CD1c-positive myeloid dendritic cell (primary cell): ENCODE data around the gene SMARCB1.

ENCODE experiments used
- DNase-seq: peaks from one replicate; pipeline ENCODE4 v3.0.0-alpha.2; 2016; ENCODE audit errors: extremely low spot score

Gene SMARCB1

GRCh38 chr22:23831781-23832180 lies 45.0 kb downstream of the SMARCB1 start:
- DNase-seq: no peak

DNA sequence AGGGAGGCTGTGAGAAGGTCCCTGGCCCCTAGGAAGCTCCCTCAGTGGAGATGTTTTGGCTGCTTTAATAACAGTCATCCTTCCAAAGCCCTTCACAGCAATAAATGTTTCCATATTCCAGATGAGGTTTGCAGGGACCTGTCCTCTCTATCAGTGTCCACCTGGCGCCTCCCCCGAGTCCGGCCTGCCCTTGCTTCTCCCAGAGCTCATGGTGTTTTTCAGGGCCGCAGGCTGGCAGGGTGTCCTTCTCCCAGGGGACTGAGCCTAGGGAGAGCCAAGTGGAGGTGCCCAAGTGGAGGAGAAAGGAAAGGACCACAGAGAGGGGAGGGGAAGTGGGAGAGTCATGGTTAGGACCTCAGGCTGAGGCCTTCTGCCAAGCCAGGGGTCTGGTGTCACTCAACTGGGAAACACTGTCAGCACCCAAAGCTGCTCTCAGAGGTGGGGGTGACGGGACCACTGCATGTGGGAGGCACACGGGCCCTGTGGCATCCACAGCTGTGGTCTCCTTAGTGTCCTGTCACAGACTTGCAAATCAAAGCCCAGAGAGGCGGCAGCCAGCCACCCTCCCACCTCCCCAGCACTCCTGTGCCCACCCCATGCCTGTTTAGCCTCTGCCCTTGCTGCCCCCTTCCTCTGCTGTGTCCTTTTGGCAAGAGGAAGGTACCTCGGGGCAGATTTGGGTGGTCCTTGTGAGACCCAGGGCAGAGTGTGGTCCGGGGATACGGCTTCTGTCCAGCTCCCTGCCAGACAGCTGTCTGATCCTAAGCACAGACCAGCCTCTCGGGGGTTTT lies 45.7 kb downstream of the SMARCB1 start:
- DNase-seq: no peak

- no peak for DNase-seq
These were observed 46.4 kb downstream of the SMARCB1 start for GRCh38 chr22:23833017-23833751.

GRCh38 chr22:23833911-23834317 lies 47.1 kb downstream of the SMARCB1 start:
- no peak for DNase-seq

DNA sequence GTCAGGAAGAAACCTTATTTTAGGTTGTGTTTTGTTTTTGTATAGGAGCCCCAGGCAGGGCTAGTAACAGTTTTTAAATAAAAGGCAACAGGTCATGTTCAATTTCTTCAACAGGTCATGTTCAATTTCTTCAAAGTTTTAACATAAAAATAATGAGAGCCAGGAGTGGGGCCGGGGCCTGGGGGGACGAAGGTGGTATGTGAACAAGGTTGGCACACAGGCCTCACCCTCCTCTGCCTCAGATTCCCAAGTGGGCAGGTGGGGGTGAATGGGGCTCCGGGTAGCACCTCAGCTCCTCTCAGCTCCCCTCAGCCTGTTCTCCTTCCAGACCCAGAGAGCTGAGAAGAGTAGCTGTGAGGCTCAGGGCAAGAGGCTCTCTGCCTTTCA lies 47.6 kb downstream of the SMARCB1 start:
- DNase-seq: no peak

DNA sequence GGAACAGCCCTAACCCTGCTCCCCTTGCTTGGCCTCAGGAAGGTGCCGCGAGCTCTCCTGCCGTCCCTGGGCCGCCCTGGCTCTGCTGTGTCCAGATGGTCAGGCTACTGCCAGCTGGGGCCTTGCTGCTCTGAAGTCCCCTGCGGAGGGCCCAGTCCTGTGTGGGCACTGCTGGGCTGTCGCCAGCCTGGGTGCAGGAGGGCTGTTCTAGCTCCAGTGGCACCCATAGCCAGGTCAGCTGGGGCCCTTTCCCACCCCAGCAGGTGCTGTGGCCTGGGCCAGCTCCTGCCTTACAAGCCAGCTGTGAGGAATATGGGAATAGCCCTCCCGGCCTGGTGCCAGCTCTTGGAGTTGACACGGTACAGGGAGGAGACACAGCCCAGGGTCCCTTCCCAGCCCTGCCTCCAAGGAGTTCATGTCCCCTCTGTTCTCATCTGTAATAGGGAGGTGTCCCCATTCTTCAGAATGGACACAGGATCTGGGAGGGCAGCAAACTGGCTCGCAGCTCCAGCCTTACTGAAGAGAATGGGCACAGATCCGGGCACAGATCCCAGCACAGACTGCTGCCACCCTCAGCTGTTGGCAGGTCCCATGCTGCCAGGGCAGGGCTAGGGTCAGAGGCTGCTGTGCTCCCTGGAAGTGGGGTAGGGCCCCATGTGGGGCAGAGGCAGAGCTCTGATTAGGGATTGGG lies 48.2 kb downstream of the SMARCB1 start:
- DNase-seq: no peak

GRCh38 chr22:23835484-23836144 lies 48.8 kb downstream of the SMARCB1 start:
- DNase-seq: no peak

GRCh38 chr22:23836281-23836680 lies 49.5 kb downstream of the SMARCB1 start:
- no peak for DNase-seq

DNA sequence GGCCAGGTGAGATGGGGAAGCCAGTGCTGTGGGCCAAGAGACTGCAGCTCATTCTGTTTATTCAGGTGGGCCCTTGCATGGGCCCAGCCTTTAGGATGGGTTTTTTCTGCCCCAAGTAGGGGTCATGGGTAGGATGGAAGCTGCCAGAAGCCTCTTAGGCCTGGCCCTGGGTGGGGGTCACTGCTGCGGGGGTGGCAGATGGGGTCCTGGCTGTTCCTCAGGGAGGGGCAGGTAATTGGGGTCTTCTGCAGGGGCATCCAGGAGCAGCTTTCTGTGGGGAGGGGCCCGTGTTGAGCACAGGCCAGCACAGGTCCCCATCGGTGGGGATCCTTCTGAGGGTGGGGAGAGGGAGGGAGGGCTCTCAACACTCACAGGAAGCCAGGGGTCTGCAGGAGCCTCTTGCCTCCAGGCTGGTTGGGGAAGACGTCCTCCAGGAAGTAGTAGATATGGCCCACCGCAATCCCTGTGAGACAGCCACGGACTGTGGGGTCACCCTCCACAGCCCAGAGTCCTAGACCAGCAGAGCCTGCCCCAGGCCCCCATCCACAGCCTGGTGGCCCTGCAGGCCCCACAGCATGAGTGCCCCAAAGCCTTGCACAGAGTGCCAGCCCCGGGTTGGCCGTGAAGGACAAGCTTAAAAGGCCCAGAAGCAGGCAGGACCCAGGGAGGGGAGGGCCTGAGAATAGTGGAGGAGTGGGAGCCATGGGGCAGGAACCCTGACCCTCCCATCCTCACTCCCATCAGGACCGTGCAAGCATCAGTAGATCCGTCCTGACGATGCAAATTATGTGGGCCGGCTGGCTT lies 50.1 kb downstream of the SMARCB1 start:
- no peak for DNase-seq

GRCh38 chr22:23837496-23837859 lies 50.7 kb downstream of the SMARCB1 start:
- no peak for DNase-seq

- DNase-seq: peak; percentile 53
These were observed 51.3 kb downstream of the SMARCB1 start for GRCh38 chr22:23837911-23838680.

DNA sequence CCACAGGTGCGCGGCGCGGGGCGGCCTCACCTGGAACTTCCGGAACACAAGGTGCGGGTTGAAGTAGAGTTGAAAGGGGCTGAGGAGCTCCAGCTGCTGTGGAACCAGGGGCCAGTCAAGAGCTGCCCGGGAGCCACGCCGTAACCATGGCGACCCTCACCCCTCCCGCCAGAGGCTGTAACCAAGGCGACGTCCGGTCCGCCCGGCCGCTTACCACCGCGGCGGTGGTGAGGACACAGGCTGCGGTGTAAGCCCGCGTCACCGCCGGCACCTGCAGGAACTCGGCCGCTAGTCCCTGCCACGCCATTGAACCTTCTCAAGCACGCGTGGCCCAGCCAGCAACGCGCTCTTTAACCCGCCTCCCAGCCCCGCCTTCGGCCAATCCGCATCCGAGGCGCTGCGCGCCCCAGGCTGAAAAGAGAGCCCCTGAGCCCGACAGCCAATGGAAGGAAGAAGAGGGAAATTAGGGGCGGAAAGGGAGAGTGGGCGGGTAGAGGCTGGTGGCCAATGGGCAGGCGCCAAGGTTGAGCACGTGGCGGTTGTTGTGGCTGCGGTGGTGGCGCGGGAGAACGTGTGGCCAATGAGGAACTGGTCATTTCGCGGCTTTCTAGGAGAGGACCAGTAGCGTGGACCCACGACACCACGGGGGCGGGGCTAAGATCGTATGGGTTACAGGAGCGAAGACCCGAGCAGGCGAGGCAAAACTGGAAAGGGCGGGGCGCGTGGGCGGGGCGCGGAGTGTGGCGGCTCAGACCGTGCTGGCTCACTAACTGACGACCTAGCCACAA lies 52.1 kb downstream of the SMARCB1 start, which contains the start of gene DERL3:
Gene DERL3 (minus strand): TSS at position 326 of the 788 bp plus-strand sequence. CDS start 19 bp downstream, at position 307.
- DNase-seq: peak; percentile 98

DNA sequence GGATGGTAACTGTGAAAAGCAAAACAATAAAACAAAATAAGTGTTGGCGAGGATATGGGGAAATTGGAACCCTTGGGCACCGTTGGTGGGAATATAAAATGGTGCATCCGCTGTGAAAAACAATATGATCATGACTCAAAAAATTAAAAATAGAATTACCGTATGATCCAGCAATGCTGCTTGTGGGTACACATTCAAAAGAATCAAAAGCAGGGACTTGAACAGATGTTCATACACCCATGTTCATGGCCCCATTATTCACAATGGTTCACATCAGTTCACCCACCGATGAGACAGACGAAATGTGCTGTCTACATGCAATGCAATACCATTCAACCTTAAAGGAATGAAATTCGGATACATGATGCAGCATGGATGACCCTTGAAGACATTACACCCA lies 53.3 kb downstream of the SMARCB1 start:
- no peak for DNase-seq

DNA sequence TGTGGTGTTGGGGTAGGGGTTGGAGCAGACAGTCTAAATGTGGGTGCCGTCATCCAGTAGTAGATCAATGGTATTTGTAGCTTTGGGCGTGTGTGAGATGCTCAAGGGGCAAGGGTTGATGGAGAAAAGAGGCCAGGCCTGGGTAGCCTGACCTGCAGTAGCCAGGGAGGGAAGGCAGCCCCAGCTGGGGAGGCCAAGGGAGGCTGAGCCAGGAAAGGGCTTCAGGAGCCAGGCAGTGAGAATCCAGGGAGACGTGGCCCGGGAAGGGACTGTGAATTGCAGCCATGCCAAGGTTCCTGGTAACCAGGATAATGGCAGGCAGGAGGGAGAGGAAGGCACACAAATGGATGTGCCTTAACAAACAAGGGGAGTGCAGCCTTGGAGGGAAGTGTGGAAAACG lies 54.5 kb downstream of the SMARCB1 start:
- DNase-seq: no peak

DNA sequence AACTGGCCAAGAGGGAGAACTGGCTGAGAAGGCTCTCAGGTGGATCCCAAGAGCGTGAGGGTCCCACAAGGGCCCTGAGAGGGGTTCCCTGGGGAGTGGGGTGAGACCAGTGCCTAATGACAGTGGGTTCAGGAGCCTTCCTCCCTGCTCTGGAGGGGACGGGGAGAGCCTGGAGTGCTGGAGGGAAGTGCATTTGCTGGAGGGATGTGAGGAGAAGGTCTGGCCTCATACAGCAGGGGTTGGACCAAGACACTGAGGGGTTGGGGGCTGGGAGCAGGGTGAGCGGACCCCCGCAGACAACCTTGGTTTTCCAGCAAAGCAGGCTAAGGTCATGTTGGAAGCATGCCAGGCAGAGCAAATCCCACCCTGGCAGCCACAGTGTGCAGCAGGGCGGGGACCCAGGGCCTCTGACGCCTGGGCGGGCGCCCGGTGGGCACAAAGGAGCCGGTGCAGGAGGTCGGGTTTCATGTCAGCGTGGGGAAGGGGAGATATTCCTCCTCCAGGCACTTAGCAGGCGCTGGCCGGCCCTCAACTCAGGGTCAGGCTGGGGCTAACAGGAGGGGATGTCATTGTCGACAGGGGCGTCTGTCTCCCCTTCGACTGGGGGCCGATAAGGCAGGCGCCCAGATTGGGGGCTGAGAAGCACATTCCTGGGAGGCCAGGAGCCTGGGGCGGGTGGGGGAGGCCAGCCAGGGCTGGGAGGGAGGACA lies 55.1 kb downstream of the SMARCB1 start:
- DNase-seq: no peak

DNA sequence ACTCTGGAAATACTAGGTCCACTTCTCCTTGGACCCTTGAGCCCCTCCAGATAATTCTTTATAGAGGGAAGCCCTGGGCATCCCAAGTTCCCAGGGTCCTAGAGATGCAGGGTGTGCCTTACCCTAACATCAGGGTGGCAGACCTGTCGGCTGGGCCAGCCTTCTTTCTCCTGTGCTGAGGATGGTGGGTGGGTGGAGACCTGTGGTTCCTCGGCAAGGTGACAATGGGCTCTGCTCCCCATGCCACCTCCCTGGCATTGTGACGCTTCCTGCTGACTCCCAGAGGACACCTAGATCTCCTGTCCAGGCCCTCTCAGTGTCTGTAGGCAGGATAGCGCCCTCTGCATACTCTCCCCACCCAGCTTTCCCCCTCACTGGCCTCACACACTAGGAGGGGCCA lies 55.8 kb downstream of the SMARCB1 start:
- DNase-seq: no peak

GRCh38 chr22:23844739-23845202 lies 58.0 kb downstream of the SMARCB1 start:
- DNase-seq: no peak

DNA sequence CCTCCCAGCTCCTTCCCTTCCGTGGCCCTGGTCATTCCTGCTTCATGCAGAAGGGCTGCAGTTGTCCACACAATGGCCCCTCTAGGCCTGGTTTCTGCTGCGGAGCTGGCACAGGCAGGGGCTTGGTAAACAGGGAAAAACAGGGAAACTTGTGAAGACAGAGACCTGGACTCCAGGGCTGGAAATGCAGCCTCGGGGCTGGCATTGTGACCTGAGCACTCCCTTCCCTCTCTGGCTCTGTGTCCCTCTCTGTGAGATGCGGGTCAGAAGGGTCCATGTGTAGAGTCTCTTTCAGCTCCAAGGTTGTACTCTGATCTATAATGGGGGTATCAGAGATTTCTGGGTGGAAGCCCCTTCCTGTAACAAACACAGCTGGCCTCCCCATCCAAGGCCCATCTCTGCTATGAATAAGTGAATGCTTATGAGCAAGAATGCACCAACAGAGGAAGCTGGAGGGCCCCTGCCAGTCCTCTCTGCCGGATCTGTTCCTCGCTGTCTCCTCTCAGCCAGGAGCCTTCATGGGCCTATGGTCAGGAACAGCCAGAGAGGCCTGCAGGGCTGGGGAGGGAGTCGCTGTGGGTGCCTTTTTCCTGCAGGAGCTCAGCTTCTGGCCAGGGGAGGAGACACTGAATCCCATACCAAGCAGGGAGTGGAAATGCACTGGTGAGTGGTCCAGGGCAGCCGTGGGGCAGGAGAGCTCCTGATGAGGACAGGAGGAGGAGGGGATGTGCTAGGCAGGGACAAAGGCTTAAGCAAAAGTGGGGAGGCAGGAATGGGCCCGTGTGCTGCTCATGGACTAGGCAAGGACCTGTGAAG lies 58.7 kb downstream of the SMARCB1 start:
- DNase-seq: no peak
